Jurkat, Clone E6-1 (cell line): Measurements from ENCODE around the gene WNT2B.

Source experiments
- DNase-seq: peaks from one replicate; pipeline ENCODE4 v3.0.0-alpha.2; 2011; ENCODE audit warnings: low read depth, low spot score
- H3K4me3 ChIP-seq: 2 replicates; pipeline ENCODE4 v1.5.1; 2011; ENCODE audit warnings: mild to moderate bottlenecking, low read length, control low read depth, moderate library complexity

Gene WNT2B

DNA sequence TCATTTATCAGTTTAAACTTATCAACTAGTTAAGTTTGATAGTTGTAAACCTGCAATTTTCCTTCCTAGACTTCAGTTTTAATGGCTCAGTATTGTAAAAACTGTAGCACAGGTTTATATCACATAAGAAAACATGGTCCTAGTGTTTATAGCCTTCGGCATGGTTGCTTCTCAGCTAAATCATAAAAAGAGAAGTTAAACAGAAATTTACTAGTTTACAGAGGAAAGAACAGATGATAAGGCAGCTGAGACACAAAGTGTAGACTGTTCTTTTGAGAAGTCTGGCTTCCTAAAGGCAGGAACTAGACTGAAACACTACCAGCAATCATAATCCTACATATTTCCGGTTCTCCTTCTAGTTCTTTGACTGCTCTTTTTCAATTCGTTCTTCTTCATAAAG is 39.8 kb downstream of the WNT2B start:
- DNase-seq = no peak
- H3K4me3 ChIP-seq = no peak overlapping the region

DNA sequence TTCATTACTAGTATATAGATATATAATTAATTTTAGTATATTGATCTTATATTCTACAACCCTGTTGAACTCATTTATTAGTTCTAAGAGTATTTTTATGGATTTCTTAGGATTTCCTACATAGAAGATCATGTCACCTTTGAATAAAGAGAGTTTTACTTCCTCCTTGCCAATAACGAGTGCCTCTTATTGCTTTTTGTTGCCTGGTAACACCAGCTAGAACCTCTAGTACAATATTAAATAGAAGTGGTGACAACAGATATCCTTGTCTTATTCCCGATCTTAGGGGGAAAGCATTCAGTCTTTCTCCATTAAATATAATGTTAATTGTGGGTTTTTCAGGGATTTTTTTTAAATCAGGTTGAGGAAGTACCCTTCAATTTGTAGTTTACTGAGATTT is 40.8 kb downstream of the WNT2B start:
- H3K4me3 ChIP-seq = no peak overlapping the region

GRCh38 chr1:112554411-112554810 is 45.6 kb downstream of the WNT2B start:
- no peak for DNase-seq
- H3K4me3 ChIP-seq = no peak overlapping the region

More for the DNA sequence above, 40.8 kb downstream of the WNT2B start:
- no peak for DNase-seq

DNA sequence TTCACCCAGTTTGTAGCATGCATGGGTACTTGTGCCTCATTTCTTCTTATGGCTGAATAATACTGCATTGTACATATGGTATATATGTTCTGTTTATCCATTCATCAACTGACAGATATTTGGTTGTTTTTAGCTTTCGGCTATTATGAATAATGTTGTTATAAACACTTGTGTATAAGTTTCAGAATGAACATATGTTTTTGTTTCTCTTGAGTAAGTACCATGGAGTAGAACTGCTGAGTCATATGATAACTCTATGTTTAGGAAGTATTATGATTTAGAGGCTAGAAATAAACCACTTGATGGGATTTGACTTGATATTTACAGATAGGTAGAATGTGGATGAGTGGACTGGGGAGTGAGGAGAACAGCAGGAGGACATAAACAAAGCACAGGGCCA is 48.6 kb downstream of the WNT2B start:
- no peak overlapping the region for H3K4me3 ChIP-seq
- DNase-seq = no peak

GRCh38 chr1:112558634-112559033 is 49.9 kb downstream of the WNT2B start:
- no peak for DNase-seq

DNA sequence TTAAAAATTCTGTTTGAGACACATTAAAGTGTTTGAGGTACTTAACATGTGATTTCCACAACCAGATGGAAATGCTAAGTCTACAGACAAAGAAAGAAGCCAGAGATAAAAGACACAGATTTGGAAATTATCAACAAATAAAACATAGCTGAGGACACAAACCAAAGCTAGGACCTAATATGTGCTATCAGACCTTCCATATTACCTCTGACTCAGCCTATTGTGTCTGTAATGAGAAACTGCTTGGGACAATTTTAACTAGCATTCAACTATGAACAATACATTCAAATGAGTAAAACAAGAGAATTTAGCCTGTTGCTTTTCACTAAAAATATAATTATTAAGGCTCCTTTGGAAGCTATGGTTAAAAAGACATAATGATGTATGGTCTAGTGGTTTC is 54.6 kb downstream of the WNT2B start:
- DNase-seq = no peak
- no peak overlapping the region for H3K4me3 ChIP-seq

More at GRCh38 chr1:112558634-112559033, 49.9 kb downstream of the WNT2B start:
- no peak overlapping the region for H3K4me3 ChIP-seq

DNA sequence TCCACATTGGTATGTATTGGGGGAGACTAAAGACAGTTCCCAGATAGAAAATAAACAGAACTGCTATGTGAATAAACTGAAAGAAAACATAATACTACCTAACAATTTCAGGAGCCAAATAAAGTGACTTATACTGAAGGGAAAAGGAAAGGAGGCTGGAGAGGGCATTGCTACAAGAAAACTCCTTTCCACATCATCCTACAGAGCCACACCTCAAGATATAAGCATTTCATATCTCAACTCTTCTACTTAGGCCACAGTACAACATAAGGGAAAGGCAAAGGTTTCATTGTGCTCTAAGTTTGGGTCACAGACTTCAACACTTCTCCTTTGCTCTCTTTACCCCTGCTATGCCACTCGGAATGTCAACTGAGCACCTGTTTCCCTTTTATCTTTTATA is 55.3 kb downstream of the WNT2B start:
- DNase-seq = no peak
- H3K4me3 ChIP-seq = no peak overlapping the region

GRCh38 chr1:112565800-112566199 is 57.0 kb downstream of the WNT2B start:
- H3K4me3 ChIP-seq = no peak overlapping the region

DNA sequence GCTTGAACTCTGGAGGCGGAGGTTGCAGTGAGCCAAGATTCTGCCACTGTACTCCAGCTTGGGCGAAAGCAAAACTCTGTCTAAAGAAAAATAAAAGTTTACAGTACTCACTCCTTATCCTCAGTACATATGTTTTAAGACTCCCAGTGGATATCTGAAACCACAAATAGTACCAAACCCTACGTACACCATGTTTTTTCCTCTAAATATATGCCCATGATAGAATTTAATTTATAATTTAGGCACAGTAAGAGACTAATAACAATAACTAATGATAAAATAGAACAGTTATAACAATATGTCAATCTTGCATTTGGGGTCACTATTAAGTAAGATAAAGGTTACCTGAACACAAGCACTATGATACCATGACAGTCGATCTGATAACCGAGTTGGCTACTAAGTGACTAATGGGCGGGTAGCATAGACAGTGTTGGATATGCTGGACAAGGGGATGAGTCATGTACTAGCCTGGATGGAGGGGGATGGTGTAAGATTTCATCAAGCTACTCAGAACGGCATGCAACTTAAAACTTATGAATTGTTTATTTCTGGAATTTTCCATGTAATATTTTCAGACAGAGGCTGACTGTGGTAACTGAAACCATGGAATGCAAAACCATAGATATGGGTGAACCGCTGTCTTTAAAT is 66.5 kb downstream of the WNT2B start:
- DNase-seq = no peak
- H3K4me3 ChIP-seq = no peak overlapping the region

More at GRCh38 chr1:112565800-112566199, 57.0 kb downstream of the WNT2B start:
- DNase-seq = no peak

- DNase-seq = no peak
- H3K4me3 ChIP-seq = no peak overlapping the region
Measured at GRCh38 chr1:112576240-112576639, 67.5 kb downstream of the WNT2B start.
